OCI-LY1 (cell line): ENCODE measurements around the gene STK32C.

ENCODE experiments used
- H2AFZ ChIP-seq: fragments of 200-600 bp; sonication (generic), shearing (Covaris generic); 2 replicates; pipeline ENCODE4 v1.6.0; 2014; ENCODE audit warnings: antibody characterized with exemption, mild to moderate bottlenecking, low read length
- H3F3A ChIP-seq: fragments of 200-600 bp; sonication (generic), shearing (Covaris generic); 2 replicates; pipeline ENCODE4 v1.6.0; 2014; ENCODE audit warnings: mild to moderate bottlenecking, antibody characterized with exemption, low read length, moderate library complexity; ENCODE audit not compliant: insufficient read depth
- H3K27ac ChIP-seq: fragments of 200-600 bp; sonication (generic); 2 replicates; pipeline ENCODE4 v1.5.1; 2014; ENCODE audit warnings: low read length, mixed run types, mild to moderate bottlenecking, low read depth; ENCODE audit not compliant: poor library complexity, severe bottlenecking
- H3K27me3 ChIP-seq: fragments of 200-600 bp; sonication (generic); 2 replicates; pipeline ENCODE4 v1.6.0; 2014; ENCODE audit warnings: antibody characterized with exemption, mild to moderate bottlenecking, low read length, moderate library complexity; ENCODE audit not compliant: insufficient read depth
- H3K36me3 ChIP-seq: fragments of 200-600 bp; sonication (generic); 2 replicates; pipeline ENCODE4 v1.6.1; 2014; ENCODE audit warnings: mild to moderate bottlenecking, antibody characterized with exemption, low read length, moderate library complexity, mixed read lengths; ENCODE audit not compliant: insufficient read depth
- H3K4me1 ChIP-seq: fragments of 200-600 bp; sonication (generic); 2 replicates; pipeline ENCODE4 v1.5.1; 2014; ENCODE audit warnings: mild to moderate bottlenecking, low read length, moderate library complexity; ENCODE audit not compliant: insufficient read depth, severe bottlenecking
- H3K4me2 ChIP-seq: fragments of 200-600 bp; sonication (generic), shearing (Covaris generic); 2 replicates; pipeline ENCODE4 v1.6.1; 2014; ENCODE audit warnings: low read length
- H3K4me3 ChIP-seq: fragments of 200-600 bp; sonication (generic); 2 replicates; pipeline ENCODE4 v1.5.1; 2014; ENCODE audit warnings: low read length, low read depth, mild to moderate bottlenecking, mixed read lengths; ENCODE audit not compliant: poor library complexity, severe bottlenecking
- H3K79me2 ChIP-seq: fragments of 200-600 bp; shearing (Covaris generic); 2 replicates; pipeline ENCODE4 v1.6.1; 2016; ENCODE audit warnings: mixed run types, low read length, mixed read lengths; ENCODE audit not compliant: insufficient read depth
- H3K9ac ChIP-seq: fragments of 200-600 bp; sonication (generic), shearing (Covaris generic); 2 replicates; pipeline ENCODE4 v1.6.1; 2014; ENCODE audit warnings: mild to moderate bottlenecking, low read length, mixed read lengths
- H3K9me2 ChIP-seq: fragments of 200-600 bp; sonication (generic), shearing (Covaris generic); 2 replicates; pipeline ENCODE4 v1.6.1; 2014; ENCODE audit warnings: low read depth, mild to moderate bottlenecking, low read length, mixed read lengths
- H3K9me3 ChIP-seq: fragments of 200-600 bp; shearing (Covaris generic); 2 replicates; pipeline ENCODE4 v1.6.1; 2014; ENCODE audit warnings: low read length, mixed read lengths
- H4K20me1 ChIP-seq: fragments of 200-600 bp; sonication (generic), shearing (Covaris generic); 2 replicates; pipeline ENCODE4 v1.6.0; 2016; ENCODE audit warnings: mild to moderate bottlenecking, low read length; ENCODE audit not compliant: insufficient read depth
- EZH2 ChIP-seq: fragments of 200-600 bp; sonication (generic), shearing (Covaris generic); IDR thresholded peaks from 2 replicates; pipeline ENCODE4 v1.8.0; 2017; ENCODE audit warnings: borderline replicate concordance, mixed run types, mild to moderate bottlenecking, antibody characterized with exemption, low read length, moderate library complexity, mixed read lengths
- TF ChIP-seq, protein P1 (sequence below): fragments of 200-600 bp; sonication (generic), shearing (Covaris generic); IDR thresholded peaks from 2 replicates; pipeline ENCODE4 v1.5.1; 2017; ENCODE audit warnings: mild to moderate bottlenecking, antibody characterized with exemption, low read length, moderate library complexity, mixed read lengths

STK32C gene

DNA sequence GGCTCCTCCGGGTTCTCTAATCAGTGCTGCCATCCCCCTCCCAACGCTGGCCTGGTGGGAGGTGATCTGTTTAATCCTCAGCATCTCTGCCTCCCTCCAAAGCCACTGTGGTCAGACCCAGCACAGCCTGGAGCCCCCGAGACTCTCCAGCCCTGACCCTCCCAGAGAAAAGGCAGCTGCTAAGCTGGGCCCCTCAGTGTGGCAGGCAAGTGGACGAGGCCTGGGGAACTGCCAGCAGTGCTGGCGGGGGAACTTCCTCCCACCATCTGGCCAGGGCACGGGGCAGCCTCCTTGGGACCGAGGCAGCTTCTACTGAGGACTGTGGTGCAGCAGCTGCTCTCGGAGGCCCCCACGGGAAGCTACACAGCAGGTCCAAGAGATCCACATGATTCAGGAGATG lies 69.9 kb downstream of the STK32C start:
- Histone ChIP-seq H3K9me3 (no peaks in the 10 kb centered on the region), H3K4me1 (peaks cover 1% of the 10 kb centered on the region), H3K9me2 (no peaks in the 10 kb centered on the region), H3K27me3 (peaks cover 8% of the 10 kb centered on the region; the same call in 1 of the 2 replicates), H4K20me1 (no peaks in the 10 kb centered on the region), H2AFZ (no peak overlapping the region), H3K79me2 (no peaks in the 10 kb centered on the region), H3K4me3 (no peak overlapping the region), H3K9ac (no peak overlapping the region), H3K4me2 (no peak overlapping the region), H3K27ac (no peak overlapping the region), H3K36me3 (no peaks in the 10 kb centered on the region), H3F3A (no peaks in the 10 kb centered on the region)
- TF ChIP-seq, protein P1, sequence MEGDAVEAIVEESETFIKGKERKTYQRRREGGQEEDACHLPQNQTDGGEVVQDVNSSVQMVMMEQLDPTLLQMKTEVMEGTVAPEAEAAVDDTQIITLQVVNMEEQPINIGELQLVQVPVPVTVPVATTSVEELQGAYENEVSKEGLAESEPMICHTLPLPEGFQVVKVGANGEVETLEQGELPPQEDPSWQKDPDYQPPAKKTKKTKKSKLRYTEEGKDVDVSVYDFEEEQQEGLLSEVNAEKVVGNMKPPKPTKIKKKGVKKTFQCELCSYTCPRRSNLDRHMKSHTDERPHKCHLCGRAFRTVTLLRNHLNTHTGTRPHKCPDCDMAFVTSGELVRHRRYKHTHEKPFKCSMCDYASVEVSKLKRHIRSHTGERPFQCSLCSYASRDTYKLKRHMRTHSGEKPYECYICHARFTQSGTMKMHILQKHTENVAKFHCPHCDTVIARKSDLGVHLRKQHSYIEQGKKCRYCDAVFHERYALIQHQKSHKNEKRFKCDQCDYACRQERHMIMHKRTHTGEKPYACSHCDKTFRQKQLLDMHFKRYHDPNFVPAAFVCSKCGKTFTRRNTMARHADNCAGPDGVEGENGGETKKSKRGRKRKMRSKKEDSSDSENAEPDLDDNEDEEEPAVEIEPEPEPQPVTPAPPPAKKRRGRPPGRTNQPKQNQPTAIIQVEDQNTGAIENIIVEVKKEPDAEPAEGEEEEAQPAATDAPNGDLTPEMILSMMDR: no peak
- no peak for TF ChIP-seq EZH2

DNA sequence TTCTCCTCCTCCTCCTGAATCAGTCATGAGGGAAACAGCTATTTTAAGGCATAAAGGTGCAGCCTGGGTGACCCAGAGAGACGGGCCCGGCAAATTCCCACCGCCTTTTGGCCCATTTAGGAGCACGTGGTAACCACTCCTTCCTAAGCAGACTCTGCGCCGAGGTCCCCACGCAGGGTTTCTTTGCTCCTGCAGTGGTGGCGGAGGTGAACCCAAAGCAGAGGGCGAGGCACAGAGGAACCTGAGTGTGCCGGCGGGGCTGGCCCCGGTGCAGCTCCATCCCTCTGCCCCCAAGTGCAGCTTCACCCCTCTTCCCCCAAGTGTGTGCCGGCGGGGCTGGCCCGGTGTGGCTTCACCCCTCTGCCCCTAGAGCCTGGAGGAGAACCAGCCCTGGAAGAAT lies 70.4 kb downstream of the STK32C start:
- Histone ChIP-seq H3K27me3 (peaks cover 8% of the 10 kb centered on the region; the same call in 1 of the 2 replicates), H3K9ac (no peak overlapping the region), H2AFZ (no peak overlapping the region), H3K9me3 (no peaks in the 10 kb centered on the region), H3K9me2 (no peaks in the 10 kb centered on the region), H3F3A (no peaks in the 10 kb centered on the region), H3K27ac (no peak overlapping the region), H3K36me3 (no peaks in the 10 kb centered on the region), H3K4me3 (no peak overlapping the region), H3K4me1 (peaks cover 6% of the 10 kb centered on the region), H3K79me2 (no peaks in the 10 kb centered on the region), H4K20me1 (no peaks in the 10 kb centered on the region), H3K4me2 (no peak overlapping the region)
- TF ChIP-seq, protein P1: no peak
- no peak for TF ChIP-seq EZH2

DNA sequence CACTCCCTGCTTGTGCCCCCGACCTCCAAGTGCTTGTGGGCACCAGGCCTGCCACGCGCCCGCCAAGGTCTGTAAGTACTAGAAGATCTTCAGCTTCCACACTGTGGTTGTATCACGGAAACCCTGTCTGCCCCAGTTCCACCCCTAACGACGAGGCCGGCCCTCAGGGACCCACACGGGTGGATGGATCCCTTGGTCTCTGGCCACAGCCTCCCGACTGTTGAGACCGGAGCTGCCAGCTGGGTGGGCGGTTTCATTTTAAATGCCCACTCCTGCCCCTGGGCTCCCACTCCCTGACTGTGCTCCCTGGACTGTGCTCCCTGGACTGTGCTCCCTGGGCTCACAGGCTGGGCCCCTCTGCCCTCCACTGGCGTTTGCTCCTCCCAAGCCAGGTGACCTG lies 70.9 kb downstream of the STK32C start:
- Histone ChIP-seq H3F3A (no peaks in the 10 kb centered on the region), H3K27ac (no peak overlapping the region), H3K9me3 (no peaks in the 10 kb centered on the region), H3K27me3 (peaks cover 8% of the 10 kb centered on the region; the same call in 1 of the 2 replicates), H3K4me2 (no peak overlapping the region), H3K9me2 (no peaks in the 10 kb centered on the region), H3K79me2 (no peaks in the 10 kb centered on the region), H4K20me1 (no peaks in the 10 kb centered on the region), H3K36me3 (no peaks in the 10 kb centered on the region), H3K4me3 (no peak overlapping the region), H3K4me1 (peaks cover 11% of the 10 kb centered on the region), H3K9ac (no peak overlapping the region), H2AFZ (no peak overlapping the region)
- TF ChIP-seq EZH2: no peak
- TF ChIP-seq, protein P1: no peak
